NCI-H146 treated with DMSO at 0.1 percent for 48 hours (cell line): ENCODE data around the gene TEKT1.
"Not testable (repeated sequence)": the region's sequence is repeated elsewhere in the genome, so short reads cannot be mapped to it uniquely, and the experiment has no call there.

Experiments
- DNase-seq: peaks from one replicate; lab custom pipeline; 2025; ENCODE audit not compliant: unreplicated experiment; lab: John Stamatoyannopoulos, UW

TEKT1 gene

GRCh38 chr17:6831661-6832263 lies at the start of gene TEKT1:
TSS of gene TEKT1 (minus strand) at chr17:6831729. CDS start at chr17:6830376, 1,353 bp downstream.
- DNase-seq, result no peak

GRCh38 chr17:6879221-6879975 lies 47.9 kb upstream of the TEKT1 start:
- not testable (repeated sequence) for DNase-seq

- not testable (repeated sequence) for DNase-seq
Measured at GRCh38 chr17:6875276-6875675, 43.7 kb upstream of the TEKT1 start.

- DNase-seq, result no peak
Measured at GRCh38 chr17:6872936-6873335, 41.4 kb upstream of the TEKT1 start.

- DNase-seq, result no peak
Measured at GRCh38 chr17:6870841-6871240, 39.3 kb upstream of the TEKT1 start.

- no peak for DNase-seq
Measured at GRCh38 chr17:6868582-6868981, 37.1 kb upstream of the TEKT1 start.

GRCh38 chr17:6867849-6868248 lies 36.3 kb upstream of the TEKT1 start:
- no peak for DNase-seq

- no peak for DNase-seq
Measured at GRCh38 chr17:6862825-6863224, 31.3 kb upstream of the TEKT1 start.

- no peak for DNase-seq
Measured at GRCh38 chr17:6862122-6862521, 30.6 kb upstream of the TEKT1 start.

GRCh38 chr17:6857904-6858303 lies 26.4 kb upstream of the TEKT1 start:
- no peak for DNase-seq

- no peak for DNase-seq
Measured at GRCh38 chr17:6857336-6857735, 25.8 kb upstream of the TEKT1 start.

GRCh38 chr17:6856051-6856450 lies 24.5 kb upstream of the TEKT1 start:
- no peak for DNase-seq

GRCh38 chr17:6853764-6854442 lies 22.4 kb upstream of the TEKT1 start:
- peak; percentile 17 for DNase-seq

GRCh38 chr17:6848545-6849179 lies 17.1 kb upstream of the TEKT1 start:
- DNase-seq, result not testable (repeated sequence)

GRCh38 chr17:6846138-6846537 lies 14.6 kb upstream of the TEKT1 start:
- not testable (repeated sequence) for DNase-seq

- not testable (repeated sequence) for DNase-seq
Measured at GRCh38 chr17:6844406-6844805, 12.9 kb upstream of the TEKT1 start.

- DNase-seq, result no peak
Measured at GRCh38 chr17:6843241-6843880, 11.8 kb upstream of the TEKT1 start.

GRCh38 chr17:6841769-6842168 lies 10.2 kb upstream of the TEKT1 start:
- not testable (repeated sequence) for DNase-seq

GRCh38 chr17:6830383-6830986 lies 1.0 kb downstream of the TEKT1 start:
- DNase-seq, result no peak

GRCh38 chr17:6823011-6823442 lies 8.5 kb downstream of the TEKT1 start:
- no peak for DNase-seq

GRCh38 chr17:6818938-6819337 lies 12.6 kb downstream of the TEKT1 start:
- no peak for DNase-seq
